GM13977 (cell line): ENCODE measurements around the gene CARMIL3.

ENCODE experiments used
- DNase-seq: peaks from one replicate; pipeline ENCODE4 v3.0.0; 2012; ENCODE audit warnings: low spot score
- in situ Hi-C: fragments of 300-500 bp; cut with MboI; formaldehyde crosslinking; loops from one replicate; pipeline ENCODE4 v1.12.0; 2022; ENCODE audit warnings: low sequenced_read_pairs, low pct_unique_long_range_greater_than_20kb, mixed read lengths, inconsistent platforms; ENCODE audit not compliant: unreplicated experiment
- TF ChIP-seq, protein P1 (sequence below): IDR thresholded peaks from 2 replicates; pipeline ENCODE4 v1.5.1; 2012; ENCODE audit warnings: mild to moderate bottlenecking, control low read depth; ENCODE audit not compliant: insufficient read depth; ENCODE audit errors: extremely low read depth, missing control alignments

CARMIL3 gene

DNA sequence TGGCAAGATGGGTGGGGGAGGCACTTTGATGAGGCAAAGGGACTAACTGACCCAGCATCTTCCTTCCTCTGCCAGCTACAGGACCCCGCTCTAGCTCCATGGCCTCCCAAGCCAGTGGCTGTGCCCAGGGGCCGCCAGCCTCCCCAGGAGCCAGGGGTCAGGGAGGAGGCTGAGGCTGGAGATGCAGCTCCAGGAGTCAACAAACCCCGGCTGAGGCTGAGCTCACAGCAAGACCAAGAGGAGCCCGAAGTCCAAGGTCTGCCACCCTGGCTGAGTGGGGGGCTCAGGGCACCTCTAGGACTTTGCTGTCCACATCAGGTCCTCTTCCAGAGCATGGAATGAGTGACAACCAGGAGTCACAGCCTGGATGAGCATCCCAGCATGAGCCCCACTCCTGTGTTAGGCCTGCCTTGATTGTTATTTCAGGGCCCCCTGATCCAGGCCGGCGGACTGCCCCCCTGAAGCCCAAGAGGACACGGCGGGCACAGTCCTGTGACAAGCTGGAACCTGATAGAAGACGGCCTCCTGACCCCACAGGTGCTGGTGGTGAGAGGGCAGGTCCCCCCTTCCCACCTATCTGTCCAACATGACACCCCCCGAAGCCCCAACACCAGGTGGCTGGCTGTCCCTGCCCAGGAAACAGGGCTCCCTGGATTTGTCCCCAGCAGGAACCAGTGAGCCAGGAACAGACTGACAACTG lies 17.1 kb downstream of the CARMIL3 start:
- TF ChIP-seq, protein P1, sequence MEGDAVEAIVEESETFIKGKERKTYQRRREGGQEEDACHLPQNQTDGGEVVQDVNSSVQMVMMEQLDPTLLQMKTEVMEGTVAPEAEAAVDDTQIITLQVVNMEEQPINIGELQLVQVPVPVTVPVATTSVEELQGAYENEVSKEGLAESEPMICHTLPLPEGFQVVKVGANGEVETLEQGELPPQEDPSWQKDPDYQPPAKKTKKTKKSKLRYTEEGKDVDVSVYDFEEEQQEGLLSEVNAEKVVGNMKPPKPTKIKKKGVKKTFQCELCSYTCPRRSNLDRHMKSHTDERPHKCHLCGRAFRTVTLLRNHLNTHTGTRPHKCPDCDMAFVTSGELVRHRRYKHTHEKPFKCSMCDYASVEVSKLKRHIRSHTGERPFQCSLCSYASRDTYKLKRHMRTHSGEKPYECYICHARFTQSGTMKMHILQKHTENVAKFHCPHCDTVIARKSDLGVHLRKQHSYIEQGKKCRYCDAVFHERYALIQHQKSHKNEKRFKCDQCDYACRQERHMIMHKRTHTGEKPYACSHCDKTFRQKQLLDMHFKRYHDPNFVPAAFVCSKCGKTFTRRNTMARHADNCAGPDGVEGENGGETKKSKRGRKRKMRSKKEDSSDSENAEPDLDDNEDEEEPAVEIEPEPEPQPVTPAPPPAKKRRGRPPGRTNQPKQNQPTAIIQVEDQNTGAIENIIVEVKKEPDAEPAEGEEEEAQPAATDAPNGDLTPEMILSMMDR: no peak
- no peak for DNase-seq
- in situ Hi-C loops: no loop called here

DNA sequence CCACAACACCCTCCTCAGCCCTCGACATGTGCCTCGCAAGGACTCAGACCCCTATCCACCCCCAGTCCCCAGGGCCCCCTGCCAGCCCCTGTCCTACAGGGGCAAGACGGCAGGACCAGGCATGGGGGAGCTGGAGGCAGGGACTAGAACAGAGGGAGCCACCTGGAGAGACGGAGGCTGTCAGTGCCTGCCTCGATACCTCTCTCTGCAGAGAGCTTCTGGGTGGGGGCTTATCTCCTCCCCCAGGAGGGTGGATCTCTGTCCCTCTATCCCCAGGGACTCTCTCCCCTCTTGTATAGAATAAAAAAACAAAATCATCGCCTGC lies 17.6 kb downstream of the CARMIL3 start:
- TF ChIP-seq, protein P1: no peak
- no peak for DNase-seq
- in situ Hi-C loops: no loop called here

DNA sequence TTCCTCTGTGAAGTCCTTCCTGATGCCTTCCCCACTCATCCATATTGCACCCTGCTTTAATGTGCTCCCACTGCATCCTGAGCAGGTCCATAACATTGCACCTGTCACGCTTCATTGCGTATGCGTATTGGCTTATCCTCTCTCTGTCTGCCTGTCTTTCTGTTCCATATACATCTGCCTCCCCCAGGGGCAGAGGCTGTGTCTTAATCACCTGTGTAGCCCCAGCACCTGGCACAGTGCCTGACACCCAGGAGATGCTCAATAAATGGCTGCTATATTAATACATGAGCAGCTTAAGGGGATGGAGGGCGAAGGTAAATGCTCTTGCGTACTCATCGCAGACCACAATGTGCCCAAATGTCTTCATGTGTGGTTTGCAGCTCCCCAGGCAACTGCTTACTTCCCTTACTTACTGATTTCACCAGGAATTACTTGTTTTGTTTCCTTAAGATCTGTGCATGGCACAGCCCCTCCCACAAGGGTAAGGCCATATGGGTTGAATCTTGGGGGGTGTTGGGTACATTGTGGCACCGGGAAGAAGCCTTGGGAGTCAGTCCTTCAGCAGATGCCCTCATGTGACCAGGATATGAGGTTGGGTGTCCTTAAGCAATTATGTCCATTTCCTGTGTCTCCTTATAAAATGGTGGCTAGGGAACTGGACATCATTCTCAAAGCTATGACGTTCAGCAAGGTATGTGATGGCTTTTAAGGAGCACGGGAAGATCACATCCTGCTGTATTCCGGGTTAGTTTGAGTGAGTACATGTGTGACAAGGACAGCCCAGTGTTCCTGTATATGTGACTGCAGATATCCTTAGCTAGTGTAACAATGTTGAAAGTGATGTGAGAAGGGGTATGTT lies 18.7 kb downstream of the CARMIL3 start:
- in situ Hi-C loops: no loop called here
- DNase-seq: no peak
- TF ChIP-seq, protein P1: no peak

DNA sequence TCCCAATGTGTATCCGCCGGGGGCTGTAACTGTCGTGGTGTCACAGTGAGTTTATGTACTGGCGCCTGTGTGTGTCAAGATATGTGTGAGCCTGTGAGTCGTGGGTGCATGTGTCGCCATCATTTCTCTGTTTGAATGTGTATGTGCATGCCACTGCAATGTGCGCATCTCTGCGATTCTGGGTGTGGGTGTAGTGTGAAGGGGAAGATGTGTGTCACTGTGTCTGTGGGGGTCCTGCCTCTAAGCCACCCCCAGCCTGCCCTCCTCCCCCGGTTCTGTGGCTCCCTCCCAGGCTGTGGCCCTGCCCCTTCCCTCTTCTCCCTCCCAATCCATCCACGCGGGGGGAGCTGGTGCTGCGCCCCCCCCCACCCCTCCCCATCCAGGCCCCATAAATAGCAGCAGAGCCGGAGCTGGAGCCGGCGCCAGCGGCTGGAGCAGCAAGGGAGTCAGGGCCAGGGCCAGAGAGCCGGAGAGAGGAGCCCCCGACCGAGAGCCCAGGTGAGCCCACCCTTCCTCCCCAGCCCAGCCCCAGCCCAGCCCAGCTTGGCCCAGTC lies 19.4 kb downstream of the CARMIL3 start, which contains the start of gene CPNE6:
CPNE6 (plus strand) TSS at position 419 of the 554 bp plus-strand sequence. CDS start 1,375 bp downstream, outside the sequence.
- in situ Hi-C loops: no loop called here
- DNase-seq: no peak
- TF ChIP-seq, protein P1: no peak

DNA sequence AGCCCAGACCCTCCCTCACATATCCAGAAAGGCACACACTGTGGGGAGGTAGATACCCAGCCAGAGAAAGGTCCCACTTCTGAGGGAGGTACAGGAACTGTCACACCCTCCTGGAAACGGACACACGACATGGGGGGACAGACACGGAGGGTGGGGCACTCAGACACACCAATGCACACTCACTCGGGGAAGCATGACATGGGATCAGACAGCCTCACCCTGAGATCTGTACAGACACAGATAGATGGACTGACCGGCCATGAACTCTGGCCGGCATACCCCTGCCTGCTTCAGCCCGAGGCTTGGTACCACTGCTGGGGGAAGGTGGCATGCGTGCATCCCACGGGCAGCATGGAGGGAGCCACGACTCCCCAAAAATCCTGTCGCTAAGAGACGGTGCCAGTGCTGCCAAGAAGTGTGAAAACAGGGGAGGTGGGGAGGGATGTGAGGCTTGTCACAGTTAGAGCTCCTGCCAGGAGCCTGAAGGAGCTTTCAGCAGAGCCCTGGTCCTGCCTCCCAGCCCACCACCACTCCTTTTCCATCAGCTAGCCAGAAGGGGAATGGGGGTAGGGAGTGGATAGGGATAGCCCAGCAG lies 20.1 kb downstream of the CARMIL3 start:
- no peak for DNase-seq
- TF ChIP-seq, protein P1: no peak
- in situ Hi-C loops: no loop called here

DNA sequence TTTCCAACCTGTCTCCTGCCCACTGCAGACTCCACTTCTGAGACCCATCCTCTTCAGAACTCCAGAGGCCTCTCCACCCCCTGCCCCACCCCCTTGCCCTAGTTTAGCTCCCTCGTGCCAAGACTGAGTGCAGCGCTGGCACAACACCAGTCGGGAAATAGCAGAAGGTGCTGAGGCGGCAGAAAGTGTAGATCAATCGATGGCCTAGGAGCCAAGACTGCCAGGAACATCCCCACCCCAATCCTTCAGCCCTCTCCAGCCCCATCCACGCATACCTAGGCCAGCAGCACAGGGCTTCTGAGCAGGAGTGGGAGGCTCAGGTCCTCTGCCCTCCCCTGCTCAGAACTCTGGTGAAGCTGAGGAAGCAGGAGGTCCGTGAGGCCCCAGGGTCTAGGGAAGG lies 20.6 kb downstream of the CARMIL3 start:
- in situ Hi-C loops: no loop called here
- no peak for DNase-seq
- TF ChIP-seq, protein P1: no peak
